Measurements from ENCODE around the gene PKIG. TPM values are rescaled to one million over a fixed set of nuclear protein-coding genes. Genes with fewer than 3 reads are reported as not detected.

The PKIG gene
- polyA plus RNA-seq, 3 donors, result 0.67 to 1.4 (median 0.84) TPM

GRCh38 chr20:44599715-44600114, 17.3 kb downstream of the PKIG start:
- H3K36me3 Mint-ChIP-seq, result peaks cover 2 to 4% of the 10 kb centered on the region in 2 donors
- no peak overlapping the region for H3K4me3 Mint-ChIP-seq
- no peaks in the 10 kb centered on the region for H3K79me2 ChIP-seq (ENCODE audit: insufficient read depth, low read length)
- intact Hi-C loops (cut with micrococcal nuclease), result loop anchor here (5.0 to 10.0 kb wide), 2 partner anchors 55 to 67 kb away; no protein-coding TSS in a partner anchor
- no peaks in the 10 kb centered on the region for H3K9me3 ChIP-seq (replicated peaks in 1 of 2; ENCODE audit: control insufficient read depth in 1 of 2, insufficient read depth in 1 of 2, low read length in 2 of 2)
- H4K20me1 ChIP-seq (ENCODE audit: insufficient read depth, low read length), result no peaks in the 10 kb centered on the region
- no peak overlapping the region for H3K4me3 ChIP-seq (replicated peaks in 1 of 3; ENCODE audit: low read depth in 2 of 3, low read length in 3 of 3)
- peaks cover 61% of the 10 kb centered on the region for H3K4me1 Mint-ChIP-seq
- H3K4me2 ChIP-seq (replicated peaks; ENCODE audit: extremely low read depth, low read length, poor library complexity, severe bottlenecking), result no peak overlapping the region
- H3K9ac ChIP-seq (ENCODE audit: insufficient read depth, low read length, poor library complexity, severe bottlenecking), result no peak overlapping the region
- TF ChIP-seq CTCF (IDR thresholded peaks at IDR 0.05), result no peak
- no peaks in the 10 kb centered on the region for H3K27me3 ChIP-seq (ENCODE audit: control insufficient read depth in 2 of 2, insufficient read depth in 2 of 2, low read length in 2 of 2)
- H3K36me3 ChIP-seq (replicated peaks in 1 of 2; ENCODE audit: control insufficient read depth in 1 of 2, insufficient read depth in 2 of 2, low read length in 2 of 2), result no peaks in the 10 kb centered on the region
- H2AFZ ChIP-seq (ENCODE audit: insufficient read depth, low read depth, low read length, poor library complexity, severe bottlenecking), result no peak overlapping the region
- peaks cover 51 to 61% of the 10 kb centered on the region in 2 donors for H3K4me1 ChIP-seq (ENCODE audit: control insufficient read depth in 1 of 2, insufficient read depth in 2 of 2, low read length in 2 of 2)
- H3K27ac ChIP-seq (ENCODE audit: low read depth in 1 of 2, low read length in 2 of 2), result no peak overlapping the region
- no peak overlapping the region for H3K27ac Mint-ChIP-seq
- H3K27me3 Mint-ChIP-seq (ENCODE audit: low read depth in 3 of 3), result peaks cover 0 to 1% (median 0%) of the 10 kb centered on the region in 3 donors
- H3K9me3 Mint-ChIP-seq, result no peaks in the 10 kb centered on the region
- WGBS (ENCODE audit: insufficient coverage), result no CpG with 5 or more reads among the region's 1 CpG
- no peak for DNase-seq

GRCh38 chr20:44600301-44600700, 17.9 kb downstream of the PKIG start:
- Histone ChIP-seq H4K20me1 (ENCODE audit: insufficient read depth, low read length) (no peaks in the 10 kb centered on the region), H3K4me2 (replicated peaks; ENCODE audit: extremely low read depth, low read length, poor library complexity, severe bottlenecking) (no peak overlapping the region), H3K4me3 (replicated peaks in 1 of 3; ENCODE audit: low read depth in 2 of 3, low read length in 3 of 3) (no peak overlapping the region), H3K27me3 (ENCODE audit: control insufficient read depth in 2 of 2, insufficient read depth in 2 of 2, low read length in 2 of 2) (no peaks in the 10 kb centered on the region), H3K9ac (ENCODE audit: insufficient read depth, low read length, poor library complexity, severe bottlenecking) (no peak overlapping the region), H3K27ac (ENCODE audit: low read depth in 1 of 2, low read length in 2 of 2) (no peak overlapping the region), H3K36me3 (replicated peaks in 1 of 2; ENCODE audit: control insufficient read depth in 1 of 2, insufficient read depth in 2 of 2, low read length in 2 of 2) (no peaks in the 10 kb centered on the region), H3K9me3 (replicated peaks in 1 of 2; ENCODE audit: control insufficient read depth in 1 of 2, insufficient read depth in 1 of 2, low read length in 2 of 2) (no peaks in the 10 kb centered on the region), H3K79me2 (ENCODE audit: insufficient read depth, low read length) (no peaks in the 10 kb centered on the region), H3K4me1 (ENCODE audit: control insufficient read depth in 1 of 2, insufficient read depth in 2 of 2, low read length in 2 of 2) (peaks cover 50 to 61% of the 10 kb centered on the region in 2 donors), H2AFZ (ENCODE audit: insufficient read depth, low read depth, low read length, poor library complexity, severe bottlenecking) (no peak overlapping the region)
- TF ChIP-seq CTCF (IDR thresholded peaks at IDR 0.05), result no peak
- no peaks in the 10 kb centered on the region for H3K9me3 Mint-ChIP-seq
- H3K4me1 Mint-ChIP-seq, result peaks cover 56% of the 10 kb centered on the region
- DNase-seq, result no peak
- WGBS (ENCODE audit: insufficient coverage), result 100% methylated on average over 1 of the region's 4 CpGs
- H3K36me3 Mint-ChIP-seq, result peaks cover 2 to 4% of the 10 kb centered on the region in 2 donors
- H3K4me3 Mint-ChIP-seq, result no peak overlapping the region
- H3K27me3 Mint-ChIP-seq (ENCODE audit: low read depth in 3 of 3), result peaks cover 0 to 3% (median 1%) of the 10 kb centered on the region in 3 donors
- no peak overlapping the region for H3K27ac Mint-ChIP-seq
- intact Hi-C loops (cut with micrococcal nuclease), result loop anchor here in 1 of 2 donors (5.0 kb wide), 1 partner anchor 68 kb away; no protein-coding TSS in a partner anchor
